HepG2 (cell line): ENCODE measurements around the gene PCSK6. TPM values are rescaled to one million over a fixed set of nuclear protein-coding genes. Genes with fewer than 3 reads are reported as not detected.
A peak's percentile ranks its signal among the peaks of the same experiment; 100 is the strongest.

Source experiments
- BRD4 ChIP-seq: sonication (generic); formaldehyde crosslinking; IDR thresholded peaks from 2 replicates; pipeline ENCODE4 v1.4.0; 2020; ENCODE audit warnings: missing genetic modification reagents
- DPF2 ChIP-seq: sonication (generic); formaldehyde crosslinking; IDR thresholded peaks from 2 replicates; pipeline ENCODE4 v1.4.0; 2020; ENCODE audit warnings: mild to moderate bottlenecking, low read depth, missing genetic modification reagents, borderline replicate concordance
- E2F2 ChIP-seq: sonication (generic); formaldehyde crosslinking; IDR thresholded peaks from 2 replicates; pipeline ENCODE4 v1.4.0; 2020; ENCODE audit warnings: missing genetic modification reagents, borderline replicate concordance
- FOXA3 ChIP-seq: IDR thresholded peaks from 2 replicates; pipeline ENCODE4 v1.6.1; 2016; ENCODE audit warnings: missing genetic modification reagents, missing compliant biosample characterization
- FOXC1 ChIP-seq: sonication (generic); formaldehyde crosslinking; IDR thresholded peaks from 2 replicates; pipeline ENCODE4 v1.8.0; 2022; ENCODE audit warnings: mild to moderate bottlenecking, missing genetic modification reagents, borderline replicate concordance
- FUBP1 ChIP-seq: sonication (generic); formaldehyde crosslinking; IDR thresholded peaks from 2 replicates; pipeline ENCODE4 v1.5.1; 2020; ENCODE audit warnings: missing genetic modification reagents, mild to moderate bottlenecking, borderline replicate concordance
- GATA4 ChIP-seq: sonication (generic); IDR thresholded peaks from 2 replicates; pipeline ENCODE4 v1.6.1; 2016; ENCODE audit warnings: antibody characterized with exemption, low read depth, borderline replicate concordance
- GTF3A ChIP-seq: sonication (generic); formaldehyde crosslinking; conservative IDR thresholded peaks from 2 replicates; pipeline ENCODE4 v1.4.0; 2020; ENCODE audit warnings: mild to moderate bottlenecking, missing genetic modification reagents
- HNRNPK ChIP-seq: fragments of 200-400 bp; formaldehyde crosslinking; IDR thresholded peaks from 2 replicates; pipeline ENCODE4 v1.6.1; 2018; ENCODE audit warnings: low read length, low read depth, moderate library complexity, mild to moderate bottlenecking; ENCODE audit not compliant: poor library complexity, severe bottlenecking
- HOXA7 ChIP-seq: sonication (generic); formaldehyde crosslinking; IDR thresholded peaks from 2 replicates; pipeline ENCODE4 v1.8.1; 2022; ENCODE audit warnings: mild to moderate bottlenecking, missing genetic modification reagents, moderate library complexity
- IKZF1 ChIP-seq: fragments of 450-650 bp; IDR thresholded peaks from 2 replicates; pipeline ENCODE4 v1.7.1; 2016
- IRF2 ChIP-seq: IDR thresholded peaks from 2 replicates; pipeline ENCODE4 v1.6.1; 2018; ENCODE audit warnings: missing genetic modification reagents, missing compliant biosample characterization
- KDM1A ChIP-seq: IDR thresholded peaks from 2 replicates; pipeline ENCODE4 v1.6.1; 2016; ENCODE audit warnings: missing compliant biosample characterization
- KLF6 ChIP-seq: IDR thresholded peaks from 2 replicates; pipeline ENCODE4 v1.8.0; 2016; ENCODE audit warnings: missing biosample characterization, missing genetic modification reagents
- NFYC ChIP-seq: IDR thresholded peaks from 2 replicates; pipeline ENCODE4 v1.6.1; 2016; ENCODE audit warnings: missing genetic modification reagents, missing compliant biosample characterization
- ONECUT2 ChIP-seq: sonication (generic); formaldehyde crosslinking; IDR thresholded peaks from 2 replicates; pipeline ENCODE4 v1.4.0; 2020; ENCODE audit warnings: missing genetic modification reagents
- SNAPC5 ChIP-seq: sonication (generic); formaldehyde crosslinking; IDR thresholded peaks from 2 replicates; pipeline ENCODE4 v1.8.1; 2023; ENCODE audit warnings: mild to moderate bottlenecking, missing genetic modification reagents, borderline replicate concordance
- TBL1XR1 ChIP-seq: fragments of 150-350 bp; IDR thresholded peaks from 2 replicates; pipeline ENCODE4 v1.6.1; 2014; ENCODE audit warnings: borderline replicate concordance, low read length; ENCODE audit not compliant: partially characterized antibody
- XBP1 ChIP-seq: sonication (generic); formaldehyde crosslinking; IDR thresholded peaks from 2 replicates; pipeline ENCODE4 v1.5.0; 2020; ENCODE audit warnings: missing genetic modification reagents
- ZFP37 ChIP-seq: sonication (generic); formaldehyde crosslinking; IDR thresholded peaks from 2 replicates; pipeline ENCODE4 v1.4.0; 2020; ENCODE audit warnings: missing genetic modification reagents, borderline replicate concordance
- ZMYM4 ChIP-seq: sonication (generic); formaldehyde crosslinking; IDR thresholded peaks from 2 replicates; pipeline ENCODE4 v1.8.1; 2023; ENCODE audit warnings: mild to moderate bottlenecking, missing genetic modification reagents
- ZNF225 ChIP-seq: sonication (generic); formaldehyde crosslinking; IDR thresholded peaks from 2 replicates; pipeline ENCODE4 v1.4.0; 2020; ENCODE audit warnings: mild to moderate bottlenecking, missing genetic modification reagents
- ZNF460 ChIP-seq: sonication (generic); formaldehyde crosslinking; IDR thresholded peaks from 2 replicates; pipeline ENCODE4 v1.5.1; 2020; ENCODE audit warnings: missing genetic modification reagents, mild to moderate bottlenecking, borderline replicate concordance
- ZNF512 ChIP-seq: sonication (generic); formaldehyde crosslinking; IDR thresholded peaks from 2 replicates; pipeline ENCODE4 v1.4.0; 2020; ENCODE audit warnings: mild to moderate bottlenecking, missing genetic modification reagents
- polyA plus RNA-seq, 8 experiments: library from polyadenylated mRNA; depleted of rRNA in 3 of 8; stranded (reverse) in 7 of 8; unstranded in 1 of 8; fragments of >200 nt; fragmentation: Illumina TruSeq in 4 of 8; extraction: Trizol in 4 of 8; gene quantifications; 2 replicates each; pipeline versions ENCODE4 v1.2.1 to v1.2.3, GENCODE V29; 2011 to 2016; ENCODE audit warnings: low read depth in 4 of 8, missing spikeins in 1 of 8, mixed read lengths in 1 of 8; ENCODE audit not compliant: insufficient read depth in 1 of 8
- total RNA-seq, 5 experiments: library from RNA; depleted of rRNA; stranded (reverse); fragments of >200 nt; fragmentation: Illumina TruSeq; extraction: Trizol; gene quantifications; 2 replicates each; pipeline ENCODE4 v1.2.3, GENCODE V29; 2016; ENCODE audit warnings: low read depth in 1 of 5
- TF ChIP-seq, protein P1 (sequence below): sonication (generic); formaldehyde crosslinking; IDR thresholded peaks from 2 replicates; pipeline ENCODE4 v1.4.0; 2020; ENCODE audit warnings: missing genetic modification reagents, low read depth, mild to moderate bottlenecking, borderline replicate concordance

The PCSK6 gene
- total and polyA plus RNA-seq, 2 of the 13 experiments (the other 11 are each of a cell fraction or from before 2014, with no cell fraction given), result 56.5 to 155 TPM

DNA sequence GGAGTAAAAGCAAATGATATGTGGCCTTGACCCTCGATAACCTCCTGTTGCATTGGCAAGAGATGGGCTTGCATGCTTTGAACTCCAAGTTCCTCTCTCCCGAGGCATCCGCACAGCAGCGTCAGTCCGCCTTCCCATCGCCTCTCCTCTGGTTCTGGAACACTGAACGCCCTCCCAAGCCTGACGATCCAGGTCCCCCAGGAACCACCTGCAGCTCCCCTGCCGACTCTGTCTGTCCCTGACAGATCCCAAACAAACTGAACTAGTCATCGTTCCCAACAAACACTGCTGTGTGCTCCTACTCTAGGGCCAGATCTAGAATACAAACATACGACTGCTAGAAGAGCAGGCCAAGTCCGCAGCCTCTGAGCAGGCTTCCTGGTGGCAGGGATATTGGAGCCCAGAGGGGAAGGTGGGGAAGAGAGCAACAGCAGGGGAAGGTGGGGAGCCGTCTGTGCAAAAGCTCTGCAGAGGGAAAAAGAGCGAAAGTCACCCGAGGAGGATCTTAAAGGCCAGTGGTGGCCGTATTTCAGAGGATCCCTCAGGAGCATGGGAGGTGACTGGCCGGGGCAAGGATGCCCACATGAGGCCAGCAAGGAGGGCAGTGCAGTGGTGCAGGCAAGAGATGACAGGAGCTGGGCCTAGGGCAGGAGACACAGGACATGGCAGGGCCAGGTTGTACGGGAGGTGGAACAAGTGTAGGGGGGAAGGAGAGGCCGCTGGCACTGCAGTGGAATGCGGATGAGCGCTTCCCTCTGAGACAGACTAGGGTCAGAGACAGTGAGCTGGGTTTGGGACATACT is 50.8 kb downstream of the PCSK6 start (continued):
- TF ChIP-seq E2F2 (CRISPR knock-in tag), result no peak
- no peak; the same call in 1 of the 2 replicates for TF ChIP-seq ZFP37
- TF ChIP-seq ONECUT2, result no peak
- TF ChIP-seq GATA4, result peak; percentile 84
- no peak for TF ChIP-seq SNAPC5 (CRISPR knock-in tag)
- TF ChIP-seq GTF3A (CRISPR knock-in tag), result no peak
- peak; percentile 72 for TF ChIP-seq FOXA3
- TF ChIP-seq TBL1XR1, result peak; percentile 47
- peak; percentile 39; the same call in 1 of the 2 replicates for TF ChIP-seq BRD4
- no peak for TF ChIP-seq ZNF225
- no peak for TF ChIP-seq DPF2 (CRISPR knock-in tag)
- TF ChIP-seq HNRNPK, result no peak
- no peak; the same call in 1 of the 2 replicates for TF ChIP-seq KLF6 (CRISPR knock-in tag)
- TF ChIP-seq HOXA7 (CRISPR knock-in tag), result no peak
- no peak for TF ChIP-seq ZNF460
- peak; percentile 16; the same call in 1 of the 2 replicates for TF ChIP-seq ZMYM4 (CRISPR knock-in tag)
- TF ChIP-seq FUBP1, result no peak; the same call in 1 of the 2 replicates
- TF ChIP-seq KDM1A (CRISPR knock-in tag), result peak; percentile 72; the same call in 1 of the 2 replicates
- TF ChIP-seq, protein P1, sequence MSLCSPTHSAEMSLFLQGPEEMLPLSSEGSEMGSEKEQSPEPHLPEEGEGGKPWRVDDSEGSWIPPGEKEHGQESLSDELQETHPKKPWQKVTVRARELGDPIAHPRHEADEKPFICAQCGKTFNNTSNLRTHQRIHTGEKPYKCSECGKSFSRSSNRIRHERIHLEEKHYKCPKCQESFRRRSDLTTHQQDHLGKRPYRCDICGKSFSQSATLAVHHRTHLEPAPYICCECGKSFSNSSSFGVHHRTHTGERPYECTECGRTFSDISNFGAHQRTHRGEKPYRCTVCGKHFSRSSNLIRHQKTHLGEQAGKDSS (CRISPR knock-in tag), result peak; percentile 37; the same call in 1 of the 2 replicates
- no peak for TF ChIP-seq ZNF512 (CRISPR knock-in tag)
- TF ChIP-seq IRF2 (CRISPR knock-in tag), result no peak; the same call in 1 of the 2 replicates
- TF ChIP-seq NFYC (CRISPR knock-in tag), result no peak
- TF ChIP-seq FOXC1 (CRISPR knock-in tag), result no peak
- TF ChIP-seq XBP1 (CRISPR knock-in tag), result no peak
- TF ChIP-seq IKZF1, result no peak
